22Rv1 (cell line): ENCODE results near the gene NSUN7.

Source experiments
- CTCF ChIP-seq: fragments of 450-650 bp; IDR thresholded peaks from 2 replicates; pipeline ENCODE4 v1.5.1; 2017; ENCODE audit warnings: mild to moderate bottlenecking
- ZFX ChIP-seq: fragments of 450-650 bp; IDR thresholded peaks from 2 replicates; pipeline ENCODE4 v1.6.1; 2017; ENCODE audit warnings: antibody characterized with exemption, borderline replicate concordance

DNA sequence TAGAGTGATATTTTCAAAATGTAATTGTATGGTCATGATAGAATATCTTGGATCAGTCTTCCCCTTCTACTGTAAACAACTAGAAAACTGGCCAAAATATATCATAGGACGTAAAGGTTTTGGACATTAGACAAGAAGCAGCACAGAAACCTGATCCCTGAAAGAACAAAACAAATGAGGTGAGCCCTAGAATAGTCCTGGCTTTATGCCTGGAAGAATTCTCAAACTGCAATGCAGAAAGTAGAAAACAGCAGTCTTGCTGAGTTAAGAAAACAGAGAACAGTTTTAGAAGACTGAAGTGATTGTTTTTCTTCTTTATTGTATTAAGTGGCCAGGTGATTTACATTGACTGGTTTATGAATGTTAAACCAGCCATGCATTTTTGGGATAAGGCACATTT is 19.5 kb downstream of the NSUN7 start:
- TF ChIP-seq CTCF, result no peak
- no peak for TF ChIP-seq ZFX
